HL-60 (cell line): Measurements from ENCODE around the gene FKRP.

ENCODE experiments used
- GABPA ChIP-seq: IDR thresholded peaks from 2 replicates; pipeline ENCODE4 v1.6.1; 2012; ENCODE audit warnings: low read depth
- POLR2AphosphoS5 ChIP-seq: IDR thresholded peaks from 2 replicates; pipeline ENCODE4 v1.6.1; 2012; ENCODE audit warnings: low read depth
- SPI1 ChIP-seq: IDR thresholded peaks from 2 replicates; pipeline ENCODE4 v1.6.1; 2012; ENCODE audit warnings: low read depth, mild to moderate bottlenecking, borderline replicate concordance
- TF ChIP-seq, protein P1 (sequence below): IDR thresholded peaks from one replicate; pipeline ENCODE4 v1.5.1; 2011; ENCODE audit warnings: low read length, control low read depth, inconsistent platforms; ENCODE audit not compliant: insufficient read depth

DNA sequence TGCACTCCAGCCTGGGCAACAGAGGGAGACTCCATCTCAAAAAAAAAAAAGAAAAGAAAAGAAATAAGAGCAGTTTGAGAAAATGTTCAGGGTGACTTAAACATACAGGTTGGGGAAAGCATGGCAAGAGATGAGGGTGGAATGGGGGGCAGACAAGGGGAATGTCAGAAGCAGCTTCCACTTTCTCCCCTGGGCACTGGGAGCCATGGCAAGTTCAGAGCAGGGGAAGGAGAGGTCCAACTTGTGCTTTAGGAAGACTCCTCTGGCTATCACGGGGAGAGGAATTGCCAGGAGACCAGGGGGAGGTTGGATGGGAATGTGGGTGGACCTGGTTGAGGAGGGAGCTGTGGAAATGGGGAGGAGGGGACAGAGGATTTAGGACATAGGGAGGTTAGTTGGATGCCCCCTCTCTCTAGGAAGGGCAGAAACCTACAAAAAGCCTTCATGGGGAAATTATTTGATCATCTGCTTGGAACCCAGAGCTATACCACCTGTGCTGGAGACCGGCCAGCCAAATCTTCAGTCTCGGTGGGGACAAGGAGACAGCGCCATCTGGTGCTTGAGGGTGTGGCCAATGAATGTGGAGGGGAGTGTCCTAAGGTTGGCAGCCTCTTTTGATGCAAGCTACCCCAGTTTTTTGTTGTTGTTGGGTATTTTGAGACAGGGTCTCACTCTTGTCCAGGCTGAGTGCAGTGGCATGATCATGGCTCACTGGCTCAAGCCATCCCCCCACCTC lies 7.7 kb downstream of the FKRP start:
- TF ChIP-seq, protein P1, sequence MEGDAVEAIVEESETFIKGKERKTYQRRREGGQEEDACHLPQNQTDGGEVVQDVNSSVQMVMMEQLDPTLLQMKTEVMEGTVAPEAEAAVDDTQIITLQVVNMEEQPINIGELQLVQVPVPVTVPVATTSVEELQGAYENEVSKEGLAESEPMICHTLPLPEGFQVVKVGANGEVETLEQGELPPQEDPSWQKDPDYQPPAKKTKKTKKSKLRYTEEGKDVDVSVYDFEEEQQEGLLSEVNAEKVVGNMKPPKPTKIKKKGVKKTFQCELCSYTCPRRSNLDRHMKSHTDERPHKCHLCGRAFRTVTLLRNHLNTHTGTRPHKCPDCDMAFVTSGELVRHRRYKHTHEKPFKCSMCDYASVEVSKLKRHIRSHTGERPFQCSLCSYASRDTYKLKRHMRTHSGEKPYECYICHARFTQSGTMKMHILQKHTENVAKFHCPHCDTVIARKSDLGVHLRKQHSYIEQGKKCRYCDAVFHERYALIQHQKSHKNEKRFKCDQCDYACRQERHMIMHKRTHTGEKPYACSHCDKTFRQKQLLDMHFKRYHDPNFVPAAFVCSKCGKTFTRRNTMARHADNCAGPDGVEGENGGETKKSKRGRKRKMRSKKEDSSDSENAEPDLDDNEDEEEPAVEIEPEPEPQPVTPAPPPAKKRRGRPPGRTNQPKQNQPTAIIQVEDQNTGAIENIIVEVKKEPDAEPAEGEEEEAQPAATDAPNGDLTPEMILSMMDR, result peak; percentile 63
- TF ChIP-seq POLR2AphosphoS5 (no peak), SPI1 (no peak), GABPA (no peak)
